ENCODE measurements around the gene CCNA2. TPM values are rescaled to one million over a fixed set of nuclear protein-coding genes. Genes with fewer than 3 reads are reported as not detected.

CCNA2 gene
- total RNA-seq, 8 experiments from 2014 or later, result 1.5 to 65.6 (median 4.7) TPM

DNA sequence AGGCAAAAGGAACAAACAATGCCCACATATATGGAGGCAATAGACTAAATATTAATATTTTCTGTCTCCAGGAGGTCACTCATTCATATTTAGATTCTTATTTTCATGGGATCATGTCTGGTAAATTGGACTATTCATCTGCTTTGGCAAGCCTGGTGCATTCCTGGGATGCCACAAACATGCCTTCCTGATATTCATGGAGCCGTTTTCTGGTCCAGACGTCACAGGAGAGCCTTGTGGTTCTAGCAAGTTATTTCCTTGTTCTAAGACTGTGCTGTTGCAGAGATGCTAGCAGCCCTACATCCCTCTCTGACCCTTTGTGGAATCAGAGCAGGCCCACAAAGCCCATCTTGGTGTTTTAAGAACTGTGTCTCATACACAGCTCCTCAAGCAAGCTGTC is 38.7 kb downstream of the CCNA2 start:
- Histone ChIP-seq H3K4me1 (replicated peaks in 1 of 2) (no peaks in the 10 kb centered on the region), H3K4me3 (no peak overlapping the region), H3K27ac (no peak overlapping the region)
- WGBS, 10 experiments, result 0 to 94% (median 30%) methylated on average over 1 to 2 of the region's 2 CpGs; no CpG with 5 or more reads in 4 of the 10 experiments
- ATAC-seq (replicated peaks in 6 of 8), result peak in 3 of 8 experiments; percentile 75 to 94 (median 78)
- in situ Hi-C loops (cut with MboI; ENCODE audit: low pct_unique_long_range_greater_than_20kb in 2 of 9, low sequenced_read_pairs in 9 of 9, unreplicated experiment in 9 of 9), result no loop called here

DNA sequence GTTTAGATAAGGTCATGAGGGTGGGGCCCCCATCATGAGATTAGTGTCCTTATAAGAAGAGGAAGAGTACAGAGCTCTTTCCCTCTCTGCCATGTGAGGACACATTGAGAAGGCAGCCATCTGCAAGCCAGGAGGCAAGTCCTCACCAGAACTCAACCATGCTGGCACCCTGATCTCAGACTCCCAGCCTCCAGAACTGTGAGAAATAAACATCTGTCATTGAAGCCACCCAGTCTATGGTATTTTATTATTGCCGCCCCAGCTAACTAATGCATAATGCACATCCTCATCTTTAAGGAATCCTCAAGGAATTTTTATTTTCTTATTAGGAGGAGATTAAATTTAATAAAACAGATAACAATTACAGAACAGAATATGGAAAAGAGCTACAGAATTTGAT is 39.3 kb downstream of the CCNA2 start:
- ATAC-seq (replicated peaks in 6 of 8), result no peak
- Histone ChIP-seq H3K27ac (no peak overlapping the region), H3K4me3 (no peak overlapping the region), H3K4me1 (replicated peaks in 1 of 2) (no peaks in the 10 kb centered on the region)
- 0 to 100% (median 86%) methylated on average over 1 of the region's 1 CpG; no CpG with 5 or more reads in 4 of the 10 experiments for WGBS, 10 experiments
- in situ Hi-C loops (cut with MboI; ENCODE audit: low pct_unique_long_range_greater_than_20kb in 2 of 9, low sequenced_read_pairs in 9 of 9, unreplicated experiment in 9 of 9), result no loop called here

DNA sequence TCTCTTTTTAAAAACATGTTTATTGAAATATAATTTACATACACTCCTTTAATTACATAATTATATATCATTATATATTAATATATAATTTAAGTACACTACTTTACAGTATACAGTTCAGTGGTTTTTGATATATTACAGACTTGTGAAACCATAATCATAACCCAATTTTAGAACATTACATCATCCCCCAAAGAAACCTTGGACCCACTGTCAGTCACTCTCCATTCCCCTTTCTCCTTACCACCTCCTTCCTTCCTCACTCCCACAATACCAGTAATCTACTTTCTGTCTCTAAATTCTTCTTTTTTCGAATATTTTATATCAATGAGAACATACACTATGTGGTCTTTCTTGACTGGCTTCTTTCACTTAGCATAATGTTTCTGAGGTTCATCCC is 40.5 kb downstream of the CCNA2 start:
- WGBS, 10 experiments, result 20 to 71% (median 62%) methylated on average over 1 of the region's 1 CpG; no CpG with 5 or more reads in 2 of the 10 experiments
- Histone ChIP-seq H3K4me3 (no peak overlapping the region), H3K4me1 (replicated peaks in 1 of 2) (no peaks in the 10 kb centered on the region), H3K27ac (no peak overlapping the region)
- ATAC-seq (replicated peaks in 6 of 8), result no peak
- in situ Hi-C loops (cut with MboI; ENCODE audit: low pct_unique_long_range_greater_than_20kb in 2 of 9, low sequenced_read_pairs in 9 of 9, unreplicated experiment in 9 of 9), result no loop called here

DNA sequence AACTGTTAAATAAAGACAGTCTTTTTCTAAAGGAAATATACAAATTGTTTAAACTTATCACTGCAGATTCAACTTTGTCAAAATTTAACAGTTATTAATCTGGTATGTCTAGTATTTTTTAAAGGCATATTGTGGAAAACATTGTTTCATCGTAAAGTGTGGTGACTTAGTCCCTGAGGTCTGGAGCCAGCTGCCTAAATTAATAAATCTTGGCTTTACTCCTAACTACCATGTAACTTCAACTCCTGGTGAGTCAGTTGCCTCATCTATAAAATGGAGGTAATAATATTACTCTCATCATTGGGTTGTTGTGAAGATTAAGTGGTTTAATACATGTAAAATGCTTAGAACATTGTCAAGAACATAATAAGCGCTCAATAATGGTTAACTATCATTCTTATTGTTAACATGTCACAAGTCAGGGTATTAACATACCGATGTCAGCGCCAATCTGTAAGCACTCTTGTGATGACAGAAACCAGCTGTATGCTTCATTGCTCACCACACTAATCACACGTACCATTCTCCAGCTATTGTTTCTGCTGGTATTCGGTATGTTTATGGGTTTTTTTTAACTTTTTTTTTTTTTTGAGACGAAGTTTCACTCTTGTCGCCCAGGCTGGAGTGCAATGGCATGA is 44.6 kb downstream of the CCNA2 start:
- WGBS, 10 experiments, result 7 to 100% (median 83%) methylated on average over 1 to 8 of the region's 8 CpGs
- Histone ChIP-seq H3K4me1 (replicated peaks in 1 of 2) (peaks cover 0 to 3% of the 10 kb centered on the region in 2 donors), H3K27ac (no peak overlapping the region), H3K4me3 (no peak overlapping the region)
- ATAC-seq (replicated peaks in 6 of 8), result no peak
- in situ Hi-C loops (cut with MboI; ENCODE audit: low pct_unique_long_range_greater_than_20kb in 2 of 9, low sequenced_read_pairs in 9 of 9, unreplicated experiment in 9 of 9), result no loop called here

DNA sequence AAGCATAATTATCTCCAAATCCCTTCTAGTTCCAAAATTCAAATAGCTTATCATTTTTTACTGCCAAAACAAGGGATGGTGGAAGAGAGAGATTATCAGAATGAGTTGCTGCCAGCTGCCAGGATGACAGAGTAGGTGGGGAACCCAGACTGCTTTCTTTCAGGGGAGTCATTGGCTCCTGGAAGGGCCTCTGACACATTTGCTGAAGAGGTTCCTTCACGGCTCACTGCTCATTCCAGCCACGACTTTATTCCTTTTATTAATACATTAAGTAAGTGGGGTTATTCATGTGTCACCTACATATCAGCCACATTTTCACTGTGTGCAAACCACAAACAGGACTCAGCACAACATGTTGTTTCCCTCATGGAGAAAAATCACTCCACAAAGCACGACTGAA is 46.1 kb downstream of the CCNA2 start:
- H3K27ac ChIP-seq, result no peak overlapping the region
- in situ Hi-C loops (cut with MboI; ENCODE audit: low pct_unique_long_range_greater_than_20kb in 2 of 9, low sequenced_read_pairs in 9 of 9, unreplicated experiment in 9 of 9), result no loop called here
- 0 to 56% (median 25%) methylated on average over 1 to 3 of the region's 3 CpGs; no CpG with 5 or more reads in 3 of the 10 experiments for WGBS, 10 experiments
- ATAC-seq (replicated peaks in 6 of 8), result peak in 4 of 8 experiments; percentile 31 to 68 (median 52)
- peaks cover 0 to 3% of the 10 kb centered on the region in 2 donors for H3K4me1 ChIP-seq (replicated peaks in 1 of 2)
- H3K4me3 ChIP-seq, result no peak overlapping the region

DNA sequence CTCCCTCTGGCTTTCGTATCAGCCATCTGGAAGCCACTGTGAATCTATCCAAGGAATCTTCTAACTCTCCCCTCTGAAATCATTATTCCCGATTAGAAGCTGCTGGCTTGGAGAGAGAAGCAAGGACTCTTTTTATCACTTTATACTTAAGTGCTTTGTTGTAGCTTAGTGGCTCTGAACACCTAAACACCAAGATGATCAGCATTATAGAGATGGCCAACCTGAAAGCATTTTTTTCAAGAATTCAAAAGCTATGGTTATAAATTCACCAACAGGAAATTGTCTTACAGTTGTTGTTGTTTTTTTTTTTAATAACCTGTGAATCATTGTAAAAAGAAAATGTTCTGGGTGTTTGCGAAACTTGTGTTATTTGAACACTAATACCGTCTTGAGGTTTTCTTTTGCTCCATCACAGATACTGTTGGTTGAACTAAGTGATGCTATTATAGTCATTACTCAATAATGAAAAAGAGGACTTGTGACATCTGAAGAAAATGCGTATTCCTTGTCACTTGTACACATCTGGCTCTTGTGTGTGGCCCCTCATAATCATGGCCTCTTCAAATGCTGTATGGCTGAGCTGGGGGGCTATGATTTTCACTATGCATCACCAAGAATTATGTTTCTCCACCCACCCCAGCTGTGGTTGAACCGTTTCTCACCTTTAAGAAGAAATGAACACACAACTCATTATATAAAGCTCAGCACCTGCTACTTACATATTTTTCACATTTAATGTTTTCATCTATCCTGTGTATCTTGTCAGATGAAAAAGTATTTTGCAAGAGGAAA is 46.9 kb downstream of the CCNA2 start:
- peaks cover 0 to 3% of the 10 kb centered on the region in 2 donors for H3K4me1 ChIP-seq (replicated peaks in 1 of 2)
- H3K4me3 ChIP-seq, result no peak overlapping the region
- WGBS, 10 experiments, result 27 to 100% (median 87%) methylated on average over 1 to 6 of the region's 6 CpGs
- ATAC-seq (replicated peaks in 6 of 8), result no peak
- in situ Hi-C loops (cut with MboI; ENCODE audit: low pct_unique_long_range_greater_than_20kb in 2 of 9, low sequenced_read_pairs in 9 of 9, unreplicated experiment in 9 of 9), result no loop called here
- H3K27ac ChIP-seq, result no peak overlapping the region

DNA sequence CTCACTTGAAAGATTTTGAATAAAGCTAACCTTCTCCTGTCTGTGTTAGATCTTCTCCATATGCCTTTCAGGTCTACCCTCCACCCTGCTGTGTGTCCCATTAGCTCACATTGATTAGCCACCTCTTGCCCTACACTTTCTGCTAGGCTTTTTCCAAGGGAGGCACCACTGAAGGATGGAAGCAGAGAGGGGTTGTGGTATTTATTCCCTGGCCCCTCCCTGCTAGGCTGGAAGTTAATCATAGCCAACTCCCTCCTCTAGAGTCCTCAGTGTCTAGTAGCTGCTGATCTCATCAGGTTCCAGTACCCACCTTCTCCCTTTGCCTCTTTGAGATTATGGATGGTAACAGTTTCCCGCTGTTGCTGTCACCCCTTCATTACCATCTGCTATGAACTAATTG is 49.8 kb downstream of the CCNA2 start:
- peaks cover 0 to 3% of the 10 kb centered on the region in 2 donors for H3K4me1 ChIP-seq (replicated peaks in 1 of 2)
- WGBS, 10 experiments, result 57 to 100% (median 100%) methylated on average over 1 of the region's 1 CpG; no CpG with 5 or more reads in 7 of the 10 experiments
- no peak overlapping the region for H3K4me3 ChIP-seq
- peak in 2 of 8 experiments; percentile 83 to 94 for ATAC-seq (replicated peaks in 6 of 8)
- in situ Hi-C loops (cut with MboI; ENCODE audit: low pct_unique_long_range_greater_than_20kb in 2 of 9, low sequenced_read_pairs in 9 of 9, unreplicated experiment in 9 of 9), result no loop called here
- no peak overlapping the region for H3K27ac ChIP-seq

DNA sequence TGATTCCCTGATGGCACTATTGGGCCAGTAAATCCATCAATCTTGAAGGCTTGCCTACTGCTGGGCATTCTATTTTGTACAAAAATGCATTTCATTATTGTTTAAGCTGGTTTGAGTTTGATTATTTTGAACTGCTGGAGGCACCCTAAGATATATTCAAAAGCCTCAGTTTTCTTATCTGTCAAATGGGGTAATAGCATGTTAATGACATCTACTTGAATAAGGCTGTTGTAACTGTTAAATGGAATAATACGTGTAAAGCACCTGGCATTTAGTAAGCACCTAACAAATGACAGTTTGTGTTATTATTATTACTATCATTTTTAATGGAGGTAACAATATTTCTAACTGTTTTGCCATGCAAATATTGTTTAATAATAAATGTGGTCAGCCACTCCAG is 51.8 kb downstream of the CCNA2 start:
- Histone ChIP-seq H3K4me3 (no peak overlapping the region), H3K4me1 (replicated peaks in 1 of 2) (no peaks in the 10 kb centered on the region), H3K27ac (no peak overlapping the region)
- ATAC-seq (replicated peaks in 6 of 8), result no peak
- in situ Hi-C loops (cut with MboI; ENCODE audit: low pct_unique_long_range_greater_than_20kb in 2 of 9, low sequenced_read_pairs in 9 of 9, unreplicated experiment in 9 of 9), result no loop called here
- 50 to 100% (median 83%) methylated on average over 1 of the region's 1 CpG; no CpG with 5 or more reads in 6 of the 10 experiments for WGBS, 10 experiments

DNA sequence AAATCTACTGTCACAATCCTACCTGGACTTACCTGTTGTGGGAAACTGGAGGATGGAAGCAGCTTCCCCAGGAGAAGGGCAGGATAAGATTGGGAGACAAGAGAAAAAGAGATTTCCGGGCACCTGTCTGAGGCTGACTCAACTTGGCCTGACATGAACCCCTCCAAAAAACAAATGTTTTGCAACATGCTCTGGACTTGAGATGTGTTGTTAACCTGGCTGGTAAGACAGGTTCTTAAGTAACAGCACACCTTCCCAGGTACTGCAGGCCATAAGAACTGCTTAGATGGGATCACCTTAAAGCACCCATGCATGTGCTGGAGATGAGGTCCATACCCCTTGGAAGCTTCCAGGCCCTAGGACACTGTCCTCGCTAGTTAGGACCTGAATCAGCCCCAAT is 54.3 kb downstream of the CCNA2 start:
- in situ Hi-C loops (cut with MboI; ENCODE audit: low pct_unique_long_range_greater_than_20kb in 2 of 9, low sequenced_read_pairs in 9 of 9, unreplicated experiment in 9 of 9), result no loop called here
- ATAC-seq (replicated peaks in 6 of 8), result no peak

DNA sequence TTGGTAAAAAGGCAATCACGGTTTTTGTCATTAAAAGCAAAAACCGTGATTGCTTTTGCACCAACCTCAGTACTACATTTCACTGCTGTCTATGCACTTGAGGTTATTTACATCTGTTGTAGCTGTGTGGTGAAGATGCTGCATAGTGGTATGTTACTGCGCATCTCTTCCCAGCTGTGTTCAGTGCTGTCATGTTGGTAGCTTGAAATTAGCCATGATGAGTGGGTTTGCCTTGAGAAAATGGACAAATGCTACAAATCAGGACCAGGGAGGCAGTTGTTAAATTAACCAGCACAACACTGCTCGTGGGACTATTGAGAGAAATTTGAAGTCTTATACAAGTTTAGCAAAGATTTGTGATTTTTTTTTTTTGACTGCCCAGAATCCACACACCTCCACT is 56.5 kb downstream of the CCNA2 start:
- Histone ChIP-seq H3K27ac (no peak overlapping the region), H3K4me3 (no peak overlapping the region), H3K4me1 (replicated peaks in 1 of 2) (peaks cover 0 to 3% of the 10 kb centered on the region in 2 donors)
- ATAC-seq (replicated peaks in 6 of 8), result no peak
- in situ Hi-C loops (cut with MboI; ENCODE audit: low pct_unique_long_range_greater_than_20kb in 2 of 9, low sequenced_read_pairs in 9 of 9, unreplicated experiment in 9 of 9), result no loop called here
- WGBS, 10 experiments, result 38 to 100% (median 92%) methylated on average over 1 to 4 of the region's 4 CpGs; no CpG with 5 or more reads in 2 of the 10 experiments

More for the DNA sequence above, 54.3 kb downstream of the CCNA2 start:
- Histone ChIP-seq H3K4me3 (no peak overlapping the region), H3K27ac (no peak overlapping the region), H3K4me1 (replicated peaks in 1 of 2) (peaks cover 0 to 2% of the 10 kb centered on the region in 2 donors)
- 60 to 100% (median 89%) methylated on average over 1 of the region's 2 CpGs; no CpG with 5 or more reads in 5 of the 10 experiments for WGBS, 10 experiments

Other genes starting within 250 kb of the CCNA2 start
- 100 to 1,000 TPM in 4 of 8 experiments, 10 to 100 TPM in 4; 54.5 to 428 (median 132) TPM for gene ANXA5, start 126.9 kb downstream of the CCNA2 start, total RNA-seq
- 1 to 10 TPM in 1 of 8 experiments, under 1 TPM in 3, not detected in 4; 0.27 to 1.8 (median 0.84) TPM for gene SMIM43, start 58.7 kb downstream of the CCNA2 start, total RNA-seq
- gene EXOSC9, start 22.6 kb downstream of the CCNA2 start, total RNA-seq, result 10 to 100 TPM; 15.5 to 48.8 (median 24.8) TPM
- gene BBS7, start 46.6 kb upstream of the CCNA2 start, total RNA-seq, result 10 to 100 TPM; 19.7 to 37.4 (median 28.5) TPM
- 1 to 10 TPM in 5 of 8 experiments, under 1 TPM in 1, not detected in 2; 0.41 to 7.0 (median 3.5) TPM for gene TRPC3, start 128.2 kb upstream of the CCNA2 start, total RNA-seq

Data from motor neuron (in vitro differentiated cells).